ENCODE data around the gene OR4F6. TPM values are rescaled to one million over a fixed set of nuclear protein-coding genes. Genes with fewer than 3 reads are reported as not detected.

OR4F6 gene
- total RNA-seq, 1 donor from 2014 or later = not detected

DNA sequence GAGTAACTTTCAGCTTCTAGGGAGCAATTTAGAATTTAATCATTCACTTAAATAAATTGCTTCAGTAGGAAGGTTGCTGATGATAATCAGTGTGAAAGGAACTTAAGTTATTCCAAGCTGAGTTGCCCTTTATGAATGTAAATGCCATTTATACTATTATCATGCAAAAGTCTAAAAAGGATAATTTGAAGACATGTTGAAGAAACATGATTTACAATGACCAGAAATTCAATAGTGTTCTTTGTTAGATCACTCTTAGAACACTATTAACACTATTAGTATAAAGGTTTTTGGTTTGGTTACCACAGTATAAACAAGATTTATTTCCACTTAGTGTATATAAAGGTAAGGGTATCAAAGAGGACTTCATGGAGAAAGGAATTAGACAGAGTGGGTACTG, 1.6 kb downstream of the OR4F6 start:
- Mint-ChIP-seq H3K36me3 (no peaks in the 10 kb centered on the region), H3K4me3 (no peak overlapping the region), H3K27me3 (peaks cover 29% of the 10 kb centered on the region), H3K9me3 (no peaks in the 10 kb centered on the region), H3K27ac (no peak overlapping the region), H3K4me1 (ENCODE audit: unreplicated experiment) (no peaks in the 10 kb centered on the region)
- no peak for DNase-seq (ENCODE audit: extremely low spot score, unreplicated experiment)
- TF ChIP-seq, protein P1, sequence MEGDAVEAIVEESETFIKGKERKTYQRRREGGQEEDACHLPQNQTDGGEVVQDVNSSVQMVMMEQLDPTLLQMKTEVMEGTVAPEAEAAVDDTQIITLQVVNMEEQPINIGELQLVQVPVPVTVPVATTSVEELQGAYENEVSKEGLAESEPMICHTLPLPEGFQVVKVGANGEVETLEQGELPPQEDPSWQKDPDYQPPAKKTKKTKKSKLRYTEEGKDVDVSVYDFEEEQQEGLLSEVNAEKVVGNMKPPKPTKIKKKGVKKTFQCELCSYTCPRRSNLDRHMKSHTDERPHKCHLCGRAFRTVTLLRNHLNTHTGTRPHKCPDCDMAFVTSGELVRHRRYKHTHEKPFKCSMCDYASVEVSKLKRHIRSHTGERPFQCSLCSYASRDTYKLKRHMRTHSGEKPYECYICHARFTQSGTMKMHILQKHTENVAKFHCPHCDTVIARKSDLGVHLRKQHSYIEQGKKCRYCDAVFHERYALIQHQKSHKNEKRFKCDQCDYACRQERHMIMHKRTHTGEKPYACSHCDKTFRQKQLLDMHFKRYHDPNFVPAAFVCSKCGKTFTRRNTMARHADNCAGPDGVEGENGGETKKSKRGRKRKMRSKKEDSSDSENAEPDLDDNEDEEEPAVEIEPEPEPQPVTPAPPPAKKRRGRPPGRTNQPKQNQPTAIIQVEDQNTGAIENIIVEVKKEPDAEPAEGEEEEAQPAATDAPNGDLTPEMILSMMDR (conservative IDR thresholded peaks at IDR 0.05) = no peak

- H3K36me3 Mint-ChIP-seq = no peaks in the 10 kb centered on the region
Observed at GRCh38 chr15:101805605-101806345, 2.5 kb downstream of the OR4F6 start.

GRCh38 chr15:101807345-101807945, 4.1 kb downstream of the OR4F6 start:
- no peaks in the 10 kb centered on the region for H3K4me1 Mint-ChIP-seq (ENCODE audit: unreplicated experiment)
- TF ChIP-seq, protein P1 (conservative IDR thresholded peaks at IDR 0.05) = no peak
- no peak for DNase-seq (ENCODE audit: extremely low spot score, unreplicated experiment)
- H3K36me3 Mint-ChIP-seq = no peaks in the 10 kb centered on the region
- H3K27ac Mint-ChIP-seq = no peak overlapping the region
- H3K4me3 Mint-ChIP-seq = no peak overlapping the region
- no peaks in the 10 kb centered on the region for H3K9me3 Mint-ChIP-seq
- peaks cover 31% of the 10 kb centered on the region for H3K27me3 Mint-ChIP-seq

More at GRCh38 chr15:101805605-101806345, 2.5 kb downstream of the OR4F6 start:
- Mint-ChIP-seq H3K27ac (no peak overlapping the region), H3K9me3 (no peaks in the 10 kb centered on the region), H3K27me3 (peaks cover 27% of the 10 kb centered on the region), H3K4me1 (ENCODE audit: unreplicated experiment) (no peaks in the 10 kb centered on the region), H3K4me3 (no peak overlapping the region)
- TF ChIP-seq, protein P1 (conservative IDR thresholded peaks at IDR 0.05) = no peak
- DNase-seq (ENCODE audit: extremely low spot score, unreplicated experiment) = no peak

DNA sequence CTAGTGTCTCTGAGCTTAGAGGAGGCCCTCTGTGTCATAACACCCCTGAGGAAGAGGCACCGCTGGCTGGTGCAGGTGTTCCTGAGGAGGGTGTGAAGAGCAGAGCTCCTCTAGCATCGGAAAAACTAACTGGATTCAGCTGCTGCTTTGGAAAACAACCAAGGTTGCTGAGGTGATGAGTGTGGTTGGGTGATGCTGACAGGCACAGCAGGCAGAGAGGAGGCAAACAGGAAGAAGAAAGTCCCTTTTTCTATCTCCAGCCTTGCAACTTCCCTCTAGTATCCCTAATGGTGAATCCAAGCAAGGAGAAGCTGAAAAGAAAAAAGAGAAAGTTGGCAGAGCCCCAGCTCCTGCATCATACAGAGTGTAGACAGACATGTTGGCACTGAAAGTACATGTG, 4.9 kb downstream of the OR4F6 start:
- H3K36me3 Mint-ChIP-seq = no peaks in the 10 kb centered on the region
- H3K9me3 Mint-ChIP-seq = no peaks in the 10 kb centered on the region
- H3K4me3 Mint-ChIP-seq = no peak overlapping the region

DNA sequence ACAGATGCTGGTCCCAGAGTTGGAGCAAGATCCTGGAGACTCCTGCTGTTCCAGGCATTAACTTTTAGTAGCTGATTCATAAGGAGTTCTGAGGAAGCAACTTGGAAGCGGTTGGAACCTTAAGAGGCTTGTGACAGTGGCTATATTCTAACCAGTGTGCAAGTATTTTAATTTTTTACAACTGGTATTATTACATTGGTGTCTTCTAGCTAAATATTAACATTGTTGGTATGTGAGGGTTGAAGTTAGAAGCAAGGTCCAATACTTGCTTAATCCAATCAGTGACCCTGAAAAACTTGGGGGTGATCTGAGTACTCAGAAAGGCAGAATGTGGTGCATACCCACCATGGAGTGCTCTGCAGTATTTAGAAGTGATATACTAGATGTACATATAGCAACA, 7.1 kb downstream of the OR4F6 start:
- Mint-ChIP-seq H3K4me3 (no peak overlapping the region), H3K4me1 (ENCODE audit: unreplicated experiment) (no peaks in the 10 kb centered on the region), H3K36me3 (no peaks in the 10 kb centered on the region), H3K9me3 (no peaks in the 10 kb centered on the region), H3K27me3 (peaks cover 32% of the 10 kb centered on the region), H3K27ac (no peak overlapping the region)
- TF ChIP-seq, protein P1 (conservative IDR thresholded peaks at IDR 0.05) = no peak
- no peak for DNase-seq (ENCODE audit: extremely low spot score, unreplicated experiment)

More for the DNA sequence above, 4.9 kb downstream of the OR4F6 start:
- Mint-ChIP-seq H3K27me3 (peaks cover 37% of the 10 kb centered on the region), H3K27ac (no peak overlapping the region), H3K4me1 (ENCODE audit: unreplicated experiment) (no peaks in the 10 kb centered on the region)
- TF ChIP-seq, protein P1 (conservative IDR thresholded peaks at IDR 0.05) = no peak
- no peak for DNase-seq (ENCODE audit: extremely low spot score, unreplicated experiment)
